Heart right ventricle (tissue), 16 donors: ENCODE data around the gene BUD13. TPM values are rescaled to one million over a fixed set of nuclear protein-coding genes. Genes with fewer than 3 reads are reported as not detected.

Source experiments
- ATAC-seq, 8 donors: fragments of 200-7000 bp; cut with Tn5 transposase; one replicate each; pipeline ENCODE4 v1.9.1; 2020; ENCODE audit warnings: mild to moderate bottlenecking in 8 of 8, moderate library complexity in 8 of 8, moderate number of reproducible peaks in 1 of 8
- DNase-seq, 2 donors: peaks; one replicate each; pipeline ENCODE4 v3.0.0-alpha.2; 2020
- H3K27ac ChIP-seq, 10 donors: fragments of 200-600 bp; sonication (generic) in 2 of 10; one replicate each; pipeline versions ENCODE4 v1.5.0 to v1.8.0; 2020 to 2022; ENCODE audit warnings: mild to moderate bottlenecking in 3 of 10
- H3K27me3 ChIP-seq, 7 donors: fragments of 200-600 bp; one replicate each; pipeline ENCODE4 v1.8.0; 2021 to 2022; ENCODE audit warnings: mild to moderate bottlenecking in 2 of 7
- H3K36me3 ChIP-seq, 9 donors: fragments of 200-600 bp; sonication (generic) in 1 of 9; one replicate each; pipeline versions ENCODE4 v1.5.0 to v1.8.0; 2020 to 2022; ENCODE audit warnings: mild to moderate bottlenecking in 2 of 9
- H3K4me1 ChIP-seq, 9 donors: fragments of 200-600 bp; sonication (generic) in 1 of 9; one replicate each; pipeline versions ENCODE4 v1.5.0 to v1.8.0; 2020 to 2022; ENCODE audit warnings: mild to moderate bottlenecking in 4 of 9
- H3K4me3 ChIP-seq, 10 donors: fragments of 200-600 bp; sonication (generic) in 2 of 10; one replicate each; pipeline versions ENCODE4 v1.5.0 to v1.8.0; 2020 to 2022; ENCODE audit warnings: mild to moderate bottlenecking in 7 of 10, moderate library complexity in 2 of 10
- H3K9me3 ChIP-seq, 11 donors: fragments of 200-600 bp in 10 of 11; sonication (generic) in 2 of 11; one replicate each; pipeline versions ENCODE4 v1.5.0 to v1.8.0; 2013 to 2022; ENCODE audit warnings: mild to moderate bottlenecking in 2 of 11, control low read depth in 1 of 11, moderate library complexity in 1 of 11
- CTCF ChIP-seq, 9 donors: fragments of 200-600 bp; sonication (generic) in 2 of 9; IDR thresholded peaks; one replicate each; pipeline versions ENCODE4 v1.5.0 to v1.8.0; 2021 to 2022; ENCODE audit warnings: antibody characterized with exemption in 9 of 9, mild to moderate bottlenecking in 5 of 9, moderate library complexity in 1 of 9
- WGBS, 2 donors: extraction: QIAGEN DNeasy Blood & Tissue Kit; methylation state at CpG; one replicate each; pipeline ENCODE4 v1.1.7; 2013; ENCODE audit warnings: inconsistent platforms in 1 of 2; 5-methylcytosine and 5-hydroxymethylcytosine counted together
- intact Hi-C, 10 donors: fragments of 100-400 bp; cut with DNase I; formaldehyde crosslinking; loops; one replicate each; pipeline versions ENCODE4 v1.11.1 to v1.14.2; 2022
- polyA plus RNA-seq, 2 donors: library from polyadenylated mRNA; stranded (reverse); fragments of 200-250 nt; gene quantifications; one replicate each; pipeline ENCODE4 v1.2.3, GENCODE V29; 2013
- total RNA-seq, 10 donors: library from RNA; stranded (reverse); fragmentation: NEBNext Ultra II Directional in 3 of 10; extraction: Animal tissue kit (Norgen Biotek cat#: 25700) in 3 of 10; gene quantifications; one replicate each; pipeline versions ENCODE4 v1.2.1 to v1.2.4, GENCODE V29; 2021 to 2023
- donor health status: Arrhythmogenic right ventricular cardiomyopathy.
- donor health status: ischemic (EF 13 %, LVEDD 7.1; RV severe dilation, severe dysfunction).
- donor health status: healthy with polysubstance abuse.
- donor health status: DM: no; HTN: yes; CAD: no.
- donor health status: DM: no; HTN: no; CAD: no.
- donor health status: ischemic (EF 25% LVEDD 6.9; RV normal size, moderate dysfunction).
- donor health status: ischemic (EF 25% LVEDD 5.7; RV mildly dilated, moderate dysfunction).
- donor health status: healthy.
- donor health status: DM: yes; HTN: yes; CAD: no.
- donor health status: Ischemic cardiomyopathy.
- donor health status: ischemic (EF 35%, LVEDD 5.7; RV mildly dilated, moderate dysfunction).
- donor health status: nonischemic (EF 11% LVEDD 7.7; RV severe dilation, severe dysfunction).
- donor health status: DM: yes; HTN: yes; CAD: no.
- donor health status: PGD.
- donor health status: ischemic (EF 29% LVEDD 5.4; RV normal size, mild dysfunction).
- donor health status: nonischemic (EF 23%, LVEDD 6.1; RV moderate dilation, normal function).

Gene BUD13
- total and polyA plus RNA-seq, 12 donors = 6.1 to 9.2 (median 7.0) TPM

- no peaks in the 10 kb centered on the region for H3K36me3 ChIP-seq
- no peaks in the 10 kb centered on the region for H3K4me1 ChIP-seq
- intact Hi-C loops = no loop called here
- TF ChIP-seq CTCF (IDR thresholded peaks at IDR 0.05) = no peak
- 72 to 85% methylated on average over 4 of the region's 4 CpGs for WGBS, 2 donors
- peaks cover 0 to 61% (median 45%) of the 10 kb centered on the region in 7 donors for H3K27me3 ChIP-seq
- no peak overlapping the region for H3K4me3 ChIP-seq
- peaks cover 0 to 4% (median 0%) of the 10 kb centered on the region in 11 donors for H3K9me3 ChIP-seq
- no peak overlapping the region for H3K27ac ChIP-seq
- ATAC-seq (peak in 1 of 8 donors; percentile 17), DNase-seq (no peak)
Observed at GRCh38 chr11:116710762-116711161, 62.0 kb downstream of the BUD13 start.

GRCh38 chr11:116710001-116710674 lies 62.6 kb downstream of the BUD13 start:
- H3K27me3 ChIP-seq = peaks cover 0 to 62% (median 43%) of the 10 kb centered on the region in 7 donors

GRCh38 chr11:116707746-116708145 lies 65.0 kb downstream of the BUD13 start:
- WGBS, 2 donors = 52 to 59% methylated on average over 9 of the region's 9 CpGs
- ATAC-seq (peak in 2 of 8 donors; percentile 32 to 33), DNase-seq (no peak)
- H3K9me3 ChIP-seq = no peaks in the 10 kb centered on the region
- H3K4me3 ChIP-seq = peak overlapping the region in 1 of 10 donors; percentile 3
- no peak overlapping the region for H3K27ac ChIP-seq
- TF ChIP-seq CTCF (IDR thresholded peaks at IDR 0.05) = no peak
- intact Hi-C loops = no loop called here
- no peaks in the 10 kb centered on the region for H3K36me3 ChIP-seq
- H3K27me3 ChIP-seq = peaks cover 0 to 63% (median 43%) of the 10 kb centered on the region in 7 donors
- H3K4me1 ChIP-seq = no peaks in the 10 kb centered on the region

More at GRCh38 chr11:116710001-116710674, 62.6 kb downstream of the BUD13 start:
- Histone ChIP-seq H3K27ac (no peak overlapping the region), H3K9me3 (peaks cover 0 to 4% (median 0%) of the 10 kb centered on the region in 11 donors), H3K4me3 (no peak overlapping the region), H3K36me3 (no peaks in the 10 kb centered on the region), H3K4me1 (no peaks in the 10 kb centered on the region)
- WGBS, 2 donors = 33 to 36% methylated on average over 17 of the region's 17 CpGs
- DNase-seq (no peak), ATAC-seq (no peak)
- no peak for TF ChIP-seq CTCF (IDR thresholded peaks at IDR 0.05)
- intact Hi-C loops = no loop called here

- H3K27ac ChIP-seq = no peak overlapping the region
- peak in 3 of 8 donors; percentile 39 to 66 (median 41) for ATAC-seq
- H3K9me3 ChIP-seq = no peaks in the 10 kb centered on the region
- no peak for TF ChIP-seq CTCF (IDR thresholded peaks at IDR 0.05)
- DNase-seq = no peak
- 21 to 23% methylated on average over 37 of the region's 37 CpGs for WGBS, 2 donors
- no peaks in the 10 kb centered on the region for H3K36me3 ChIP-seq
- peaks cover 0 to 58% (median 42%) of the 10 kb centered on the region in 7 donors for H3K27me3 ChIP-seq
- peak overlapping the region in 1 of 10 donors; percentile 3 for H3K4me3 ChIP-seq
- H3K4me1 ChIP-seq = no peaks in the 10 kb centered on the region
- intact Hi-C loops = no loop called here
Observed at GRCh38 chr11:116707161-116707629, 65.6 kb downstream of the BUD13 start.
